NCI-H2227 (cell line): ENCODE results near the gene CPEB4.

Experiments
- DNase-seq: peaks from one replicate; lab custom pipeline; 2025; ENCODE audit not compliant: unreplicated experiment; lab: John Stamatoyannopoulos, UW

CPEB4 gene

GRCh38 chr5:173887610-173888472, at the start of gene CPEB4:
Gene CPEB4, plus strand, starts transcription at chr5:173888349. Its CDS starts 1,385 bp downstream, at chr5:173889734.
- DNase-seq = peak; percentile 97

- DNase-seq = no peak
Observed at GRCh38 chr5:173839117-173839713, 48.9 kb upstream of the CPEB4 start.

- no peak for DNase-seq
Observed at GRCh38 chr5:173840111-173840983, 47.8 kb upstream of the CPEB4 start.

GRCh38 chr5:173841710-173842109, 46.4 kb upstream of the CPEB4 start:
- no peak for DNase-seq

- no peak for DNase-seq
Observed at GRCh38 chr5:173843794-173844193, 44.4 kb upstream of the CPEB4 start.

- DNase-seq = no peak
Observed at GRCh38 chr5:173845321-173845720, 42.8 kb upstream of the CPEB4 start.

GRCh38 chr5:173846929-173847501, 41.1 kb upstream of the CPEB4 start:
- DNase-seq = no peak

GRCh38 chr5:173848986-173849596, 39.1 kb upstream of the CPEB4 start:
- no peak for DNase-seq

- DNase-seq = no peak
Observed at GRCh38 chr5:173849908-173850307, 38.2 kb upstream of the CPEB4 start.

GRCh38 chr5:173850659-173851058, 37.5 kb upstream of the CPEB4 start:
- DNase-seq = no peak

GRCh38 chr5:173851595-173852243, 36.4 kb upstream of the CPEB4 start:
- no peak for DNase-seq

- DNase-seq = no peak
Observed at GRCh38 chr5:173852790-173853359, 35.3 kb upstream of the CPEB4 start.

GRCh38 chr5:173853370-173854131, 34.6 kb upstream of the CPEB4 start:
- DNase-seq = no peak

- no peak for DNase-seq
Observed at GRCh38 chr5:173855162-173855994, 32.8 kb upstream of the CPEB4 start.

GRCh38 chr5:173855995-173856656, 32.0 kb upstream of the CPEB4 start:
- no peak for DNase-seq

- no peak for DNase-seq
Observed at GRCh38 chr5:173857234-173857633, 30.9 kb upstream of the CPEB4 start.

- no peak for DNase-seq
Observed at GRCh38 chr5:173858021-173858669, 30.0 kb upstream of the CPEB4 start.
